Osteoblast (primary cell): ENCODE measurements around the gene MACROD2. TPM values are rescaled to one million over a fixed set of nuclear protein-coding genes. Genes with fewer than 3 reads are reported as not detected.

ENCODE experiments used
- DNase-seq: peaks from one replicate; pipeline ENCODE4 v3.0.0; 2011; ENCODE audit warnings: low spot score, mixed read lengths; ENCODE audit not compliant: insufficient read length; ENCODE audit errors: missing footprints
- H2AFZ ChIP-seq: 2 replicates; pipeline ENCODE4 v1.6.0; 2011; ENCODE audit warnings: mild to moderate bottlenecking, low read length
- H3K27ac ChIP-seq: 2 replicates; pipeline ENCODE4 v1.5.1; 2011; ENCODE audit warnings: mild to moderate bottlenecking, low read depth, low read length, moderate library complexity
- H3K27me3 ChIP-seq: 2 replicates; pipeline ENCODE4 v1.6.0; 2012; ENCODE audit warnings: mild to moderate bottlenecking, control low read depth, inconsistent platforms, low read length, moderate library complexity; ENCODE audit not compliant: insufficient read depth
- H3K36me3 ChIP-seq: 2 replicates; pipeline ENCODE4 v1.5.1; 2011; ENCODE audit warnings: mild to moderate bottlenecking, low read length, control low read depth, moderate library complexity; ENCODE audit not compliant: insufficient read depth
- H3K4me1 ChIP-seq: 2 replicates; pipeline ENCODE4 v1.5.1; 2011; ENCODE audit warnings: mild to moderate bottlenecking, low read length, control low read depth, moderate library complexity; ENCODE audit not compliant: insufficient read depth
- H3K4me2 ChIP-seq: 2 replicates; pipeline ENCODE4 v1.6.0; 2011; ENCODE audit warnings: mild to moderate bottlenecking, low read length; ENCODE audit not compliant: insufficient read depth
- H3K4me3 ChIP-seq: fragments of 200-600 bp; sonication (generic); 3 replicates; pipeline ENCODE4 v1.5.1; 2012; ENCODE audit warnings: mild to moderate bottlenecking, low read length, inconsistent platforms; ENCODE audit not compliant: insufficient read depth
- H3K79me2 ChIP-seq: 2 replicates; pipeline ENCODE4 v1.6.0; 2012; ENCODE audit warnings: mild to moderate bottlenecking, low read length, control low read depth, inconsistent platforms; ENCODE audit not compliant: insufficient read depth
- H3K9me3 ChIP-seq: 2 replicates; pipeline ENCODE4 v1.5.1; 2011; ENCODE audit warnings: low read depth, low read length, control low read depth
- H4K20me1 ChIP-seq: 2 replicates; pipeline ENCODE4 v1.6.0; 2012; ENCODE audit warnings: mild to moderate bottlenecking, low read length, control low read depth; ENCODE audit not compliant: insufficient read depth
- total RNA-seq: library from RNA; depleted of rRNA; stranded (reverse); fragments of >200 nt; gene quantifications from 2 replicates; pipeline ENCODE4 v1.2.3, GENCODE V29; 2012
- TF ChIP-seq, protein P1 (sequence below): IDR thresholded peaks from 2 replicates; pipeline ENCODE4 v1.5.1; 2011; ENCODE audit warnings: mild to moderate bottlenecking, low read depth, low read length, moderate library complexity; ENCODE audit errors: extremely low read depth

The MACROD2 gene
- total RNA-seq, 1 donor: 4.0 TPM

DNA sequence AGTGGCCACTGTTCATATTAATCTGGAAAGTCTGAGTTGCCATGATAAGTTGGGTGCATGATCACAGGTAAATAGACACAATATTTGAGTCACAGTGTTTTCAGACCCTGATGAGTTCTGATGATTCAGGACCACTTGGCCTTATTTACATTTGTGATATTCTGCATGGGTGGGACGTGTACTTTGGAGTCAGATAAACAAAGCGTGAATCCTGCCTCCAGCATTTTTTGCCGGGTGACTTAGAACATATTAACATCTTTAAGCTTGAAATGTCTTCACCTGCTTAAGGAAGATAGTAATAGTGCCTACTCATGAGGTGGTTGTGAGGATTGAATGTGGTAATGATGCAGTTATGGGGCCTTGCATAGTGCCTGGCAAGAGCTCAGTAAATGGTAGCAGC, 1582.8 kb downstream of the MACROD2 start:
- H3K27ac ChIP-seq: no peak overlapping the region
- H3K9me3 ChIP-seq: no peaks in the 10 kb centered on the region
- no peak overlapping the region for H3K4me3 ChIP-seq
- H3K36me3 ChIP-seq: no peaks in the 10 kb centered on the region
- DNase-seq: no peak
- H2AFZ ChIP-seq: no peak overlapping the region
- H3K4me2 ChIP-seq: no peak overlapping the region
- H4K20me1 ChIP-seq: no peaks in the 10 kb centered on the region
- no peaks in the 10 kb centered on the region for H3K27me3 ChIP-seq
- TF ChIP-seq, protein P1, sequence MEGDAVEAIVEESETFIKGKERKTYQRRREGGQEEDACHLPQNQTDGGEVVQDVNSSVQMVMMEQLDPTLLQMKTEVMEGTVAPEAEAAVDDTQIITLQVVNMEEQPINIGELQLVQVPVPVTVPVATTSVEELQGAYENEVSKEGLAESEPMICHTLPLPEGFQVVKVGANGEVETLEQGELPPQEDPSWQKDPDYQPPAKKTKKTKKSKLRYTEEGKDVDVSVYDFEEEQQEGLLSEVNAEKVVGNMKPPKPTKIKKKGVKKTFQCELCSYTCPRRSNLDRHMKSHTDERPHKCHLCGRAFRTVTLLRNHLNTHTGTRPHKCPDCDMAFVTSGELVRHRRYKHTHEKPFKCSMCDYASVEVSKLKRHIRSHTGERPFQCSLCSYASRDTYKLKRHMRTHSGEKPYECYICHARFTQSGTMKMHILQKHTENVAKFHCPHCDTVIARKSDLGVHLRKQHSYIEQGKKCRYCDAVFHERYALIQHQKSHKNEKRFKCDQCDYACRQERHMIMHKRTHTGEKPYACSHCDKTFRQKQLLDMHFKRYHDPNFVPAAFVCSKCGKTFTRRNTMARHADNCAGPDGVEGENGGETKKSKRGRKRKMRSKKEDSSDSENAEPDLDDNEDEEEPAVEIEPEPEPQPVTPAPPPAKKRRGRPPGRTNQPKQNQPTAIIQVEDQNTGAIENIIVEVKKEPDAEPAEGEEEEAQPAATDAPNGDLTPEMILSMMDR: no peak
- no peaks in the 10 kb centered on the region for H3K4me1 ChIP-seq
- no peaks in the 10 kb centered on the region for H3K79me2 ChIP-seq

DNA sequence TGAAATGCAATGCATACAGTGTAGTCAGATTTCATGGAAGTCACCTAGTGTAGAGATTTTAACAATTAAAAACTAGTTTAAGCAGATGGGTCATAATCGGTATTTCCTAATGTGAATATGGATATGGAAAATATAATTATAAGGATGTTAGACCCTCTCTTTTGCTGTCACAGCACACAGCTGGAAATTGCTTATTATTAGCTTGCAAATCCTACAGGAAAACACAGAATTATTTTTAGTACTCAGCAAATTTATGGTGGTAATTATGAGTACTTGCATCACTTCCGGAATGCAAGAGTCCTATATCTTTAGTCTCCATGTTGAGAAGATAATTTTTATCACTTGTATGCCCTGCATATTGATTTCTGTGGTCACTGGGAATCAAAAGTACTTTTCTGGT, 1584.4 kb downstream of the MACROD2 start:
- Histone ChIP-seq H3K4me1 (no peaks in the 10 kb centered on the region), H3K9me3 (no peaks in the 10 kb centered on the region), H3K27ac (no peak overlapping the region), H3K79me2 (no peaks in the 10 kb centered on the region), H3K4me2 (no peak overlapping the region), H3K36me3 (no peaks in the 10 kb centered on the region), H4K20me1 (no peaks in the 10 kb centered on the region), H3K27me3 (no peaks in the 10 kb centered on the region), H3K4me3 (no peak overlapping the region), H2AFZ (no peak overlapping the region)
- DNase-seq: no peak
- TF ChIP-seq, protein P1: no peak

DNA sequence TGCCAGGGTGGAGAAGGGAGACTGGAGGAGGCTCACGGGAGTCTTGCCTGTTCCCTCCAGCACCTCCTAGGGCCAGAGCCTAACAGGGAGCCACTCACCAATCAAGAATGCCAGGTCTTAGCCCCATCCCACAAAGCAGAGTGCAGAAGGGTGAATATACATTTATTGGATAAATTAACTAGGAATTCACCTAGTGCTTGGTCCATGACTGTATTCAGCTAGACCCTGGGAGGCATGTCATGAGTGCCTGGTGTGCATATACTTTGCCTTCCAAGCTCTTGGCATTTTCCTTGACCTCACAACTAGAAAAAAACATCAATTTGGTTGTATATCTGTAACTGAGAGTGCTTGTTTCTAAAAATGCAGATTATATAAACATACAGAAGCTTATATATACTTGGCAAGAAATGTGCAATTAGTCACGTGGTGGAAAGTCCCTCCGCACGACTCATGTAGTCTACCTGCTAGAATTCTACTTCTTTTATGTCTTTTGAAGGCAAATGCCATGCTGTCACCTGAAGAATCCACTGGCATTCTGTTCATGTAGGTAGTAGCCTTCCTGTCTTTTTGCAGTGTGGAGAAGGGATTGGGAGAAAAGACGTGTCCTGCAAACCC, 1586.9 kb downstream of the MACROD2 start:
- no peak overlapping the region for H3K4me2 ChIP-seq
- H2AFZ ChIP-seq: no peak overlapping the region
- no peak for DNase-seq

DNA sequence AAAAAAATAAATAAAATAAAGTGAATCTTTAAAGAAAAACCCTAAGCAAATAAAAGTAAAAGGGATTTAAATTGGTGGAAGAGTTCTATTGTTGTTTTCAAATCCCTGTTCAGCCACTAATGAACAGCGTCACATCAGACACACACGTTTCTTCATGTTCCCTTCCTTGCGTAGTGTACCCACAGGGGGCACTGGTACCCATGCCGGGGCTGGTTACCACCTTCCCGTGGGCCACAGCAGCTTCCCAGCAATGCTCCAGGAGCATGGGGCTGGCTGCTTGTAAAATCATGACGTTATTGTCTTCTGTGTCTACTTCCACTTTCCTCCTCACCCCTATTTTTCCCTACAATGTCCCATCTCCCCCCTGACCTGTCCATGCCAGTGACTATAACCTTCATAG, 1589.2 kb downstream of the MACROD2 start:
- DNase-seq: no peak
- TF ChIP-seq, protein P1: no peak
- no peaks in the 10 kb centered on the region for H3K79me2 ChIP-seq

More for the DNA sequence above, 1586.9 kb downstream of the MACROD2 start:
- Histone ChIP-seq H3K36me3 (no peaks in the 10 kb centered on the region), H3K9me3 (no peaks in the 10 kb centered on the region), H3K4me1 (no peaks in the 10 kb centered on the region), H4K20me1 (no peaks in the 10 kb centered on the region), H3K4me3 (no peak overlapping the region), H3K79me2 (no peaks in the 10 kb centered on the region), H3K27ac (no peak overlapping the region), H3K27me3 (no peaks in the 10 kb centered on the region)
- TF ChIP-seq, protein P1: no peak

More for the DNA sequence above, 1589.2 kb downstream of the MACROD2 start:
- Histone ChIP-seq H3K27me3 (no peaks in the 10 kb centered on the region), H3K9me3 (no peaks in the 10 kb centered on the region), H3K27ac (no peak overlapping the region), H2AFZ (no peak overlapping the region), H3K4me1 (no peaks in the 10 kb centered on the region), H3K4me2 (no peak overlapping the region), H3K36me3 (no peaks in the 10 kb centered on the region), H4K20me1 (no peaks in the 10 kb centered on the region), H3K4me3 (no peak overlapping the region)
